Osteocyte (in vitro differentiated cells): ENCODE measurements around the gene KRT38. TPM values are rescaled to one million over a fixed set of nuclear protein-coding genes. Genes with fewer than 3 reads are reported as not detected.

Experiments used
- DNase-seq: peaks from one replicate; pipeline ENCODE4 v3.0.0; 2021; ENCODE audit warnings: mixed read lengths; ENCODE audit not compliant: unreplicated experiment; ENCODE audit errors: extremely low spot score
- H3K27ac Mint-ChIP-seq: one replicate; pipeline ENCODE4 v1.8.0; 2021; ENCODE audit warnings: mild to moderate bottlenecking, mixed read lengths; ENCODE audit not compliant: unreplicated experiment
- H3K27me3 Mint-ChIP-seq: one replicate; pipeline ENCODE4 v1.8.0; 2021; ENCODE audit warnings: mixed read lengths; ENCODE audit not compliant: unreplicated experiment
- H3K36me3 Mint-ChIP-seq: one replicate; pipeline ENCODE4 v1.8.0; 2021; ENCODE audit warnings: mixed read lengths; ENCODE audit not compliant: unreplicated experiment
- H3K4me1 Mint-ChIP-seq: one replicate; pipeline ENCODE4 v1.8.0; 2021; ENCODE audit warnings: mixed read lengths; ENCODE audit not compliant: unreplicated experiment
- H3K4me3 Mint-ChIP-seq: one replicate; pipeline ENCODE4 v1.8.0; 2021; ENCODE audit warnings: mild to moderate bottlenecking, moderate library complexity, mixed read lengths; ENCODE audit not compliant: unreplicated experiment
- H3K9me3 Mint-ChIP-seq: one replicate; pipeline ENCODE4 v1.8.0; 2021; ENCODE audit warnings: mixed read lengths; ENCODE audit not compliant: unreplicated experiment
- CTCF ChIP-seq: fragments of 200-600 bp; sonication (generic); IDR thresholded peaks from 2 replicates; pipeline ENCODE4 v1.5.0; 2021; ENCODE audit warnings: antibody characterized with exemption, mild to moderate bottlenecking, moderate library complexity
- total RNA-seq: library from RNA; stranded (reverse); gene quantifications from 2 replicates; pipeline ENCODE4 v1.2.1, GENCODE V29; 2021

Gene KRT38
- total RNA-seq, 1 donor from 2014 or later, result not detected

GRCh38 chr17:41417127-41417526 is 23.7 kb downstream of the KRT38 start:
- Mint-ChIP-seq H3K27me3 (no peaks in the 10 kb centered on the region), H3K4me3 (no peak overlapping the region), H3K4me1 (peaks cover 25% of the 10 kb centered on the region), H3K27ac (no peak overlapping the region), H3K9me3 (no peaks in the 10 kb centered on the region), H3K36me3 (no peaks in the 10 kb centered on the region)
- DNase-seq, result no peak
- TF ChIP-seq CTCF, result no peak

GRCh38 chr17:41416479-41416878 is 24.3 kb downstream of the KRT38 start:
- Mint-ChIP-seq H3K27me3 (no peaks in the 10 kb centered on the region), H3K4me1 (peaks cover 25% of the 10 kb centered on the region), H3K27ac (peak overlapping the region; percentile 13), H3K4me3 (no peak overlapping the region), H3K36me3 (no peaks in the 10 kb centered on the region), H3K9me3 (no peaks in the 10 kb centered on the region)
- DNase-seq, result no peak
- no peak for TF ChIP-seq CTCF

GRCh38 chr17:41415833-41416335 is 24.9 kb downstream of the KRT38 start:
- Mint-ChIP-seq H3K9me3 (no peaks in the 10 kb centered on the region), H3K27ac (peak overlapping the region; percentile 13), H3K4me3 (no peak overlapping the region), H3K27me3 (peaks cover under 1% of the 10 kb centered on the region), H3K4me1 (peaks cover 25% of the 10 kb centered on the region), H3K36me3 (no peaks in the 10 kb centered on the region)
- DNase-seq, result no peak
- no peak for TF ChIP-seq CTCF

DNA sequence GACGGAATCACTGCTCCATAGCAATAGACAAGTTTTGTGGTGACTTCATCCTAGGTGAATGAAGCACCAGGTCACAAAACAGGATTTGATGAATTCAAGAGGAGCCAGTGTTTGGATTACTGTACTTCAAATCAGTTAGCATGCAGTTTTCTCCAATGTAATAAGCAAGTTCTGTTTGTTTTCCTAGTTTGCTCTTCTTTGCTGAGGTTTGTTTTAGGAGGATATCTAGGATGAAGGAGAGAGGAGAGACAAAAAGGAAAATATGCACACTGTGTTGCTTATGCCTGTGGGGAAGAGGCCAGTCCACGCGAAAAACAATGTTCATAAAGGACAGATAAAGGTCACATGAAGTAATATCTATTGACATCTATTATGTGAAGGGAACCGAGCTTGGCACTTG is 25.4 kb downstream of the KRT38 start:
- no peak for DNase-seq
- H3K9me3 Mint-ChIP-seq, result no peaks in the 10 kb centered on the region
- H3K4me1 Mint-ChIP-seq, result peaks cover 25% of the 10 kb centered on the region
- TF ChIP-seq CTCF, result no peak
- no peak overlapping the region for H3K27ac Mint-ChIP-seq
- peaks cover 2% of the 10 kb centered on the region for H3K27me3 Mint-ChIP-seq
- no peak overlapping the region for H3K4me3 Mint-ChIP-seq
- H3K36me3 Mint-ChIP-seq, result no peaks in the 10 kb centered on the region

DNA sequence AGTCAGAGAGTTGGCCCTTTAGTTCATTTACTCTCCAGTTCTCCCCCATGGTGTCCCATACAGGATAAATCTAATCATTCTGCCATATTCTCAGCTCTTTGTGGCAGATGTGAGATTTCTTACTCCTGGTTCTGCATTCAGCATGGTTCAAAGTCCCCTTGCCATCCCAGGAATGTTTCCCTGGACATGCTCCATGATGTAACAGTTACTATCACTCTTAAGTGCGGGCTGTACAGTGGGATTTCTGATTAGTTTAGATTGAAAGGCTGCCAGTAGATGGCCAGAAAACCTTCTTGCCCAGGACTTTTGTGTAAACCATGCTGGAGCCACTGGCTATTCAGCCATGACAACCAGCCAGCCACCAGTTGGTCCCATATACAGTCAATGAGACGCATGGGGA is 26.8 kb downstream of the KRT38 start:
- Mint-ChIP-seq H3K4me3 (no peak overlapping the region), H3K27ac (no peak overlapping the region), H3K4me1 (peaks cover 25% of the 10 kb centered on the region), H3K36me3 (no peaks in the 10 kb centered on the region), H3K27me3 (peaks cover 2% of the 10 kb centered on the region), H3K9me3 (no peaks in the 10 kb centered on the region)
- TF ChIP-seq CTCF, result no peak
- no peak for DNase-seq
